ENCODE measurements around the gene LDLRAD3. TPM values are rescaled to one million over a fixed set of nuclear protein-coding genes. Genes with fewer than 3 reads are reported as not detected.

Gene LDLRAD3
- total RNA-seq, 4 donors from 2014 or later = 10.2 to 41.9 (median 19.8) TPM

DNA sequence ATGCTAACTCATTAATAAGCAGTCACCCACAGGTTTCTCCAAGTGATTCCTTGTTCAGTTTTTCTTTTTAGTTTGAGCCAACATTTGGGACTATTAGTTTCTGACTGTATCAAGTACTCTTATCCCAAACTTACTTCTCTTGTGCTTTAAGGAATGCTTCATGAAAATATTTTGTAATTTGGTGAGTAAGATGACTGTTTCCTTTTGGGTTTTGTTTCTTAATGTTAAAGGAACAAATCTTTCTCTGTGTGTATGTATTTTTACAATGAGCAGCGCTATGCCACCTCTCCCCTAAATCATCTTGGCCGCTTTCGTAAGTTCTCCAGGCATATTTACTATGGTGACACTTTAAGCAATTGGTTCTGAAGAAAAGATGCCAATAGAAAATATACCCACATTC lies 72.4 kb downstream of the LDLRAD3 start:
- H3K27me3 ChIP-seq = no peaks in the 10 kb centered on the region
- H3K4me3 ChIP-seq = no peak overlapping the region
- intact Hi-C loops (cut with DNase I; ENCODE audit: low total_unique reads) = no loop called here
- no peaks in the 10 kb centered on the region for H3K36me3 ChIP-seq
- no peaks in the 10 kb centered on the region for H3K9me3 ChIP-seq
- no peak overlapping the region for H3K27ac ChIP-seq
- no peaks in the 10 kb centered on the region for H3K4me1 ChIP-seq
- DNase-seq = no peak
- TF ChIP-seq CTCF (IDR thresholded peaks at IDR 0.05) (no peak), POLR2A (IDR thresholded peaks at IDR 0.05) (no peak)

- H3K36me3 ChIP-seq = no peaks in the 10 kb centered on the region
- no peaks in the 10 kb centered on the region for H3K4me1 ChIP-seq
- DNase-seq = no peak
- H3K4me3 ChIP-seq = no peak overlapping the region
- no peak overlapping the region for H3K27ac ChIP-seq
- intact Hi-C loops (cut with DNase I; ENCODE audit: low total_unique reads) = no loop called here
- no peaks in the 10 kb centered on the region for H3K27me3 ChIP-seq
- TF ChIP-seq POLR2A (IDR thresholded peaks at IDR 0.05) (no peak), CTCF (IDR thresholded peaks at IDR 0.05) (no peak)
- no peaks in the 10 kb centered on the region for H3K9me3 ChIP-seq
Observed at GRCh38 chr11:36016709-36017108, 72.8 kb downstream of the LDLRAD3 start.

- intact Hi-C loops (cut with DNase I; ENCODE audit: low total_unique reads) = no loop called here
- no peaks in the 10 kb centered on the region for H3K27me3 ChIP-seq
- no peaks in the 10 kb centered on the region for H3K9me3 ChIP-seq
- no peaks in the 10 kb centered on the region for H3K4me1 ChIP-seq
- no peak for DNase-seq
- H3K36me3 ChIP-seq = no peaks in the 10 kb centered on the region
- no peak overlapping the region for H3K27ac ChIP-seq
- TF ChIP-seq CTCF (IDR thresholded peaks at IDR 0.05) (no peak), POLR2A (IDR thresholded peaks at IDR 0.05) (no peak)
- no peak overlapping the region for H3K4me3 ChIP-seq
Observed at GRCh38 chr11:36019005-36019596, 75.2 kb downstream of the LDLRAD3 start.

DNA sequence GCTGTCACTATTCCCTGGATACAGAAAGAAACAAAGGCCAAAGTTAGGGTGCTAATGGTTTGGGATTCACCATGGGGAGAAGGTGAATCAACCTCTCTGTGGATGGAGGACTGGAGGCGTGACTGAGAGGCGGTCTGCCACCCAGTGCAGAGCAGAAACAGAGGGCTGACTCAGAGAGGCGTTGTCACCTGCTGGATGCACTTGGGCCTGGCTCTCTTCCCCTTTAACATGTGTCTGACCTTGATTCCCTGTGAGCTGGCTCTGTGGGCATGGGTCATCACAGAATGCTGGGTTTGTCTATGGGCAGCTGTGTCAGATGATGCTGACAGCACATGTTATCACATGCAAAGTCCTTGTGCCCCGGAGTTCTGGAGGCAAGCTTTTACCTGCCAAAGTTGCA lies 75.9 kb downstream of the LDLRAD3 start:
- DNase-seq = no peak

DNA sequence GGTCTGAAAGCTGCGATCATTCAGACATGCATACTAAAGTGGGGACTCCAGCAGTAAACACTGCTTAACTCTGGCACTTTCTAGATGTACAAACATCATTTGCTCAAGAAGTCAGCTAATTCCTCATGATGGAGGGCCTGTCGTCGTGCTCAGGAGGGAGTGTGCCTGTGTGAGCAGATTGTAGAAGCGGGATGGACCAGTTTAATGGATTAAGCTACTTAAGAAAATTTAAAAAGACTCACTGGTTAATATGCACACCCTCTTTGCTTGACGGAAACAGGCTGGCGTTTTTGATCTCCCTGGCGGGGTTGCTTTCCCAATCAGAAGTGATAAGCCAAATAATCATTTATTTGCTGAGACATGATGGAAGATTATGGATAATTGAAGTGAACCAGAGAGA lies 79.0 kb downstream of the LDLRAD3 start:
- no peaks in the 10 kb centered on the region for H3K4me1 ChIP-seq
- intact Hi-C loops (cut with DNase I; ENCODE audit: low total_unique reads) = no loop called here
- no peak for TF ChIP-seq POLR2A (IDR thresholded peaks at IDR 0.05)
- TF ChIP-seq CTCF (IDR thresholded peaks at IDR 0.05) = no peak
- no peaks in the 10 kb centered on the region for H3K9me3 ChIP-seq
- no peaks in the 10 kb centered on the region for H3K27me3 ChIP-seq
- H3K4me3 ChIP-seq = no peak overlapping the region
- H3K36me3 ChIP-seq = no peaks in the 10 kb centered on the region
- no peak for DNase-seq
- no peak overlapping the region for H3K27ac ChIP-seq

More for the DNA sequence above, 75.9 kb downstream of the LDLRAD3 start:
- Histone ChIP-seq H3K9me3 (no peaks in the 10 kb centered on the region), H3K27ac (no peak overlapping the region), H3K27me3 (no peaks in the 10 kb centered on the region), H3K4me3 (no peak overlapping the region), H3K4me1 (no peaks in the 10 kb centered on the region), H3K36me3 (no peaks in the 10 kb centered on the region)
- no peak for TF ChIP-seq POLR2A (IDR thresholded peaks at IDR 0.05)
- TF ChIP-seq CTCF (IDR thresholded peaks at IDR 0.05) = no peak
- intact Hi-C loops (cut with DNase I; ENCODE audit: low total_unique reads) = no loop called here

Data from uterus (tissue), 4 donors.